GM12873 (cell line): ENCODE data around the gene CDC42BPB.

ENCODE experiments used
- TF ChIP-seq, protein P1 (sequence below): IDR thresholded peaks from 2 replicates; pipeline ENCODE4 v1.5.1; 2012; ENCODE audit warnings: low read depth, mild to moderate bottlenecking, moderate library complexity, low read length, control low read depth; ENCODE audit not compliant: insufficient read depth; ENCODE audit errors: missing control alignments

CDC42BPB gene

DNA sequence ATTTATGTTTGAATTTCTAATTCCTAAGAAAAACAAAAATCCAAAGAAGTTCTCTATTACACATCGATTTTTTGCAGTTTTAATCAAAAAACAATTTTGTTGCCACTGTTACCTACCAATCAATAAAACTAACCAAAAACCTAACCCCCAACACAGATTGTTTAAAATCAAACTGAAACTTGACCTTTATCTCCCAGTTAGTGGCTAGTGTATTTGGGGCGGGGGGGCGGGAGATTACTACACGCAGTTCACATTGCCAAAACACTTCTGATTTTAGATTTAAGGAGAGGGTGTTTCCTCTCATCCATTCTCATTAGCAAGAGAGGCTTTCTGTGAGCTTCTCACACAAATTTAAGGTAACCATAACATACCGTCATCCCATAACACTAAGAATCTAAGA lies 6.4 kb downstream of the CDC42BPB start:
- TF ChIP-seq, protein P1, sequence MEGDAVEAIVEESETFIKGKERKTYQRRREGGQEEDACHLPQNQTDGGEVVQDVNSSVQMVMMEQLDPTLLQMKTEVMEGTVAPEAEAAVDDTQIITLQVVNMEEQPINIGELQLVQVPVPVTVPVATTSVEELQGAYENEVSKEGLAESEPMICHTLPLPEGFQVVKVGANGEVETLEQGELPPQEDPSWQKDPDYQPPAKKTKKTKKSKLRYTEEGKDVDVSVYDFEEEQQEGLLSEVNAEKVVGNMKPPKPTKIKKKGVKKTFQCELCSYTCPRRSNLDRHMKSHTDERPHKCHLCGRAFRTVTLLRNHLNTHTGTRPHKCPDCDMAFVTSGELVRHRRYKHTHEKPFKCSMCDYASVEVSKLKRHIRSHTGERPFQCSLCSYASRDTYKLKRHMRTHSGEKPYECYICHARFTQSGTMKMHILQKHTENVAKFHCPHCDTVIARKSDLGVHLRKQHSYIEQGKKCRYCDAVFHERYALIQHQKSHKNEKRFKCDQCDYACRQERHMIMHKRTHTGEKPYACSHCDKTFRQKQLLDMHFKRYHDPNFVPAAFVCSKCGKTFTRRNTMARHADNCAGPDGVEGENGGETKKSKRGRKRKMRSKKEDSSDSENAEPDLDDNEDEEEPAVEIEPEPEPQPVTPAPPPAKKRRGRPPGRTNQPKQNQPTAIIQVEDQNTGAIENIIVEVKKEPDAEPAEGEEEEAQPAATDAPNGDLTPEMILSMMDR = no peak

DNA sequence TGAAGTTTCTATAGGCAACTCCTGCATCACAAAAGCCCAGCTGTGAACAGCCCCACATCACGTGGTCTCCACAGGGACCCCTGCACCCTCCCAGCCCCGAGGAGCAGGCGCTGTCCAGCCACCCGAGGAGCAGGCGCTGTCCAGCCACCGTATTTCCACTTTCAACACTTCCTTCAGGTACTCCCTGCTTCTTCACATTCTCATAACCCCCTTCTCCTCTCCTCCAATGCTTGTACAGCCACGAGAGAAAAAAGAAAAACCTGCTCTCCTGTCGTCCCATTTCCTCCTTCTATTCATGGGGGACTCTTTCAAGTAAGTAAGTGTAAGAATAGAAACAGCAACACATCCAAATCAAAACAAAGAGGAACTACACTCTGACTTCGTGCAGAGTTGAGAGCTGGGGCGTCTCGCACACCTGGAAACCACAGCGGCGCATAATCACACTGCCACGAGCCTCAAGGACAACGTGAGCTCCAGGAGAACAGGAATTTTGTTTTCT lies 11.9 kb downstream of the CDC42BPB start:
- TF ChIP-seq, protein P1 = no peak

DNA sequence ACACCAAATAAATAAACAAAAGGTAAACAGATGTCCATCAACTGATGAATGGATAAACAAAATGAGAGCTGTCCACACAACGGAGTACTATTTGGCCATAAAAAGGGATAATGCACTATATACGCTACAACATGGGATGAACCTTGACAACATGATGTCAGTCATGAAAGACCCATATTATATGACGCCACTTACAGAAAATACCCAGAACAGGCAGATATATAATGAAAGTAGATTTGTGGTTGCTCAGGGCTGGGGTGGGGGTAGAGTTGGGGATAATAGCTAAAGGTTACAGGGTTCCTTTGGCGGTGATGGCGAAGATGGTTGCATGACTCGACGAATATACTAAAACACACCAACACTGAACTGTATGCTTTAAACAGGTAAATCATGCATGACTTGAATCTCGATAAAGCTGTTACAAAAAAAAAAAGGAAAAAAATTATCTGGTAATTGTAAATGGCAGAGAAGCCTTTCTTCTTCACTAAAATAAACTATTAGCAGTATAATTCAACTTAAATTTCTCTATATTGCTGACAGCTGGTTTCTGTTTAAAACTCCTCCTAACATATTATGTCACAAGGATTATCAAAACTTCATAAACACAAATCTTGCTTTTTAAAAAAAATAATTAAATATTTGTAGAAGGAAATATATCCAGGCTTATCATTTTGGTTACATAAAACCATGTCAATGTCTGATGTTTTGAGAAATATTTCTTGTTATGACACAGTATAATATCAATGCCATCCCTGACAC lies 13.9 kb downstream of the CDC42BPB start:
- TF ChIP-seq, protein P1 = no peak

DNA sequence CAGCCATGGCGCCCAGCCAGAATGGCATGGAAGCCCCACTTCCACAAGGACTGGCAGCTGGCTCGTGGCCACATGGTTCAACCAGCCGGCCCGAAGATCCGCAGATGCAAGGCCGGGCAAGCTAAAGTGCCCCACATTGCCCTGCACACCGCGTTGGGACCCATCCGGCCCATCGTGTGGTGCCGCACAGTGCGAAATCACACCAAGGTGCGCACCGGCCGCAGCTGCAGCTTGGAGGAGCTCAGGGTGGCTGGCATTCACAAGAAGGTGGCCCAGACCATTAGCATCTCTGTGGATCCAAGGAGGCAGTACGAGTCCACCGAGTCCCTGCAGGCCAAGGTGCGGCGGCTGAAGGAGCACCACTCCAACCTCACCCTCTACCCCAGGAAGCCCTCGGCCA lies 15.9 kb downstream of the CDC42BPB start:
- TF ChIP-seq, protein P1 = no peak

DNA sequence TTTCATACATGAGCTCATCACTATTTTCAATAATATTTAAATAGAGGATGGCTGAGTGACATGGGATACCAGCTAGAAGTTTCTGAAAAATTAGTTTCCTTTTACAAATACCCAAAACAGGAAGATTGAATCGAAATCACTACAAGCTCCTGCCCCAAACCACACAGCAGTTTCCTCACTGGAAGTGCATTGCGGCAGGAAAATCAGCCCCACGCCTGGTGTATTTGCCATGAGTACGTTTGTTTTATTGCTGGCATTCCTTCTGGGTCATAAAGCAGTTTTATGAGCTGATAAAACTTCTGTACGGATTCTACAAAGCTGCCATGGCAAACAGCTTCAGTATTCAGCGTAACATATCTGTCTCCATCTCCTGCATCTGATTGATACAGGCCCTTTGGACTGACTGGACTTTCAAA lies 23.7 kb downstream of the CDC42BPB start:
- TF ChIP-seq, protein P1 = no peak

DNA sequence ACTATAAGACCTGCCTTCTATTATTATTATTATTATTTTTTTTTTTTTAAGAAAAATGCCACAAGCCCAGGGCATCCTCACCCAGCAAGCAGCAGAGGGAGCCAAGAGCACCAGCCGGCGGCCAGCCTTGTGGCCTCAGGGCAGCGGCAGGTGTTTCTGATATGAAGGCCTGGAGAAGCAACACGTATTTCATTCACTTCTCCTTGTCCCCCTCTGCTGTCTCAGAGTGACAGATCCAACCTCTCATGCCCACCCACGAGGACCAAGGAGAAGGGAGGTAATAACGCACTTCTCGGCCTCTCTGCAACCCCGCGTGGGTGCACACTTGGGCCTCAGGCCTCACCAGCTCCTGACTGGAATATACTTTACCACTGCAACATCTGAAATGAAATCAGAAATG lies 25.4 kb downstream of the CDC42BPB start:
- TF ChIP-seq, protein P1 = no peak

DNA sequence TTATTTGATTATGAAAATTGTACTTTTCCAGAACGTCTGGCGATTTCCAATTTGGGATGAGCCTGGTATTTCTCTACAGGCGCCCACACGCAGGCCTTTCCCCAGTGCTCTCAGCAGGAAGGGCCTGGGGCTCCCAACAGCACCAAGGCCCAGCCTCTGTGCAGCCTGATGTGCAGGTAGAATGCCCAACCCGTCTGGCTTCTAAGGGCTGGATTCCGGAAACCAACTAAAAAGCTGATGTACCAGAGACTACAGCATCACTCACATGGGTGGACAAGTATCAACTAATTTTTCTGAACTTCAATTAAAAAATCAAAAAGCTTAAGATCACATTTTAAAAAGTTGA lies 25.8 kb downstream of the CDC42BPB start:
- TF ChIP-seq, protein P1 = no peak
